Measurements from ENCODE around the gene NOS1AP.

DNA sequence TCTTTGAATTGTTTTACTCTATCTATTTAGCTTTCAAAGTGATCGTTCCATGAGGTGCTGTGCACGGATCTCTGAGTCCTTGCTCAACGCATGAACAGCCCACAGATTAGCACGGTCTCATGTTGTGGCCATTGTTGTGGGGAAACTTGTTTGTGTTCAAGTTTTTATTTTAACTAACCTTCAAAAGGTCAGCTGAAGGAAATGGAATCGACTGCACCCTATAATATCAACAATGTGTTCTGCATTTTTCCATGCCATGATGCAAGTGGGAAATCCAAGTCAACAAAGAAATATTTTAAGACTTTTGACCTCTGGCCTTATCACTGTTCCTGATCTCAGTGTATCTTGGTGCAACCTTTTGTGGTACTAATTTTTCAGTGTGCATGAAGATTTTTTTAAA is 336.3 kb downstream of the NOS1AP start:
- TF ChIP-seq FOXK2 (IDR thresholded peaks at IDR 0.05) (no peak), ELF4 (IDR thresholded peaks at IDR 0.05) (no peak), BHLHE40 (IDR thresholded peaks at IDR 0.05; ENCODE audit: borderline replicate concordance) (no peak), SUZ12 (IDR thresholded peaks at IDR 0.05) (no peak), ARNT (IDR thresholded peaks at IDR 0.05) (no peak), NFRKB (IDR thresholded peaks at IDR 0.05) (no peak), TARDBP (IDR thresholded peaks at IDR 0.05) (no peak), FOXA1 (IDR thresholded peaks at IDR 0.05) (no peak), LEF1 (IDR thresholded peaks at IDR 0.05; ENCODE audit: borderline replicate concordance) (no peak), ZNF384 (IDR thresholded peaks at IDR 0.05) (no peak), SP1 (IDR thresholded peaks at IDR 0.05) (no peak), FOXM1 (IDR thresholded peaks at IDR 0.05; ENCODE audit: borderline replicate concordance) (no peak), HDGF (IDR thresholded peaks at IDR 0.05; ENCODE audit: borderline replicate concordance) (no peak)
- TF ChIP-seq, protein P1, sequence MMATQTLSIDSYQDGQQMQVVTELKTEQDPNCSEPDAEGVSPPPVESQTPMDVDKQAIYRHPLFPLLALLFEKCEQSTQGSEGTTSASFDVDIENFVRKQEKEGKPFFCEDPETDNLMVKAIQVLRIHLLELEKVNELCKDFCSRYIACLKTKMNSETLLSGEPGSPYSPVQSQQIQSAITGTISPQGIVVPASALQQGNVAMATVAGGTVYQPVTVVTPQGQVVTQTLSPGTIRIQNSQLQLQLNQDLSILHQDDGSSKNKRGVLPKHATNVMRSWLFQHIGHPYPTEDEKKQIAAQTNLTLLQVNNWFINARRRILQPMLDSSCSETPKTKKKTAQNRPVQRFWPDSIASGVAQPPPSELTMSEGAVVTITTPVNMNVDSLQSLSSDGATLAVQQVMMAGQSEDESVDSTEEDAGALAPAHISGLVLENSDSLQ (IDR thresholded peaks at IDR 0.05) = no peak
